Omental fat pad (tissue), 4 donors: ENCODE data around the gene GABPB2. TPM values are rescaled to one million over a fixed set of nuclear protein-coding genes. Genes with fewer than 3 reads are reported as not detected.
A peak's percentile ranks its signal among the peaks of the same experiment; 100 is the strongest.

Experiments
- ATAC-seq: fragments of 150-250 bp; one replicate; pipeline ENCODE4 v1.9.1; 2016; ENCODE audit warnings: mild to moderate bottlenecking, moderate library complexity; ENCODE audit not compliant: low FRiP score
- DNase-seq: peaks from one replicate; pipeline ENCODE4 v3.0.0-alpha.2; 2019; ENCODE audit warnings: low spot score
- total RNA-seq, 4 donors: library from RNA; depleted of rRNA; stranded (reverse); fragments of >200 nt; gene quantifications; one replicate each; pipeline ENCODE4 v1.1.0, GENCODE V29; 2016
- TF ChIP-seq, protein P1 (sequence below), 3 donors: fragments of 450-650 bp; IDR thresholded peaks; one replicate each; pipeline ENCODE4 v1.5.1; 2016 to 2017; ENCODE audit warnings: antibody characterized with exemption in 3 of 3, mild to moderate bottlenecking in 3 of 3, moderate library complexity in 2 of 3

Gene GABPB2
- total RNA-seq, 4 donors from 2014 or later: 15.0 to 36.1 (median 21.2) TPM

GRCh38 chr1:151142411-151143056 is 72.0 kb downstream of the GABPB2 start:
- TF ChIP-seq, protein P1, sequence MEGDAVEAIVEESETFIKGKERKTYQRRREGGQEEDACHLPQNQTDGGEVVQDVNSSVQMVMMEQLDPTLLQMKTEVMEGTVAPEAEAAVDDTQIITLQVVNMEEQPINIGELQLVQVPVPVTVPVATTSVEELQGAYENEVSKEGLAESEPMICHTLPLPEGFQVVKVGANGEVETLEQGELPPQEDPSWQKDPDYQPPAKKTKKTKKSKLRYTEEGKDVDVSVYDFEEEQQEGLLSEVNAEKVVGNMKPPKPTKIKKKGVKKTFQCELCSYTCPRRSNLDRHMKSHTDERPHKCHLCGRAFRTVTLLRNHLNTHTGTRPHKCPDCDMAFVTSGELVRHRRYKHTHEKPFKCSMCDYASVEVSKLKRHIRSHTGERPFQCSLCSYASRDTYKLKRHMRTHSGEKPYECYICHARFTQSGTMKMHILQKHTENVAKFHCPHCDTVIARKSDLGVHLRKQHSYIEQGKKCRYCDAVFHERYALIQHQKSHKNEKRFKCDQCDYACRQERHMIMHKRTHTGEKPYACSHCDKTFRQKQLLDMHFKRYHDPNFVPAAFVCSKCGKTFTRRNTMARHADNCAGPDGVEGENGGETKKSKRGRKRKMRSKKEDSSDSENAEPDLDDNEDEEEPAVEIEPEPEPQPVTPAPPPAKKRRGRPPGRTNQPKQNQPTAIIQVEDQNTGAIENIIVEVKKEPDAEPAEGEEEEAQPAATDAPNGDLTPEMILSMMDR (IDR thresholded peaks at IDR 0.05): no peak
- ATAC-seq: no peak
- DNase-seq: no peak

GRCh38 chr1:151143057-151143435 is 72.5 kb downstream of the GABPB2 start:
- no peak for ATAC-seq
- TF ChIP-seq, protein P1 (IDR thresholded peaks at IDR 0.05): no peak
- no peak for DNase-seq

DNA sequence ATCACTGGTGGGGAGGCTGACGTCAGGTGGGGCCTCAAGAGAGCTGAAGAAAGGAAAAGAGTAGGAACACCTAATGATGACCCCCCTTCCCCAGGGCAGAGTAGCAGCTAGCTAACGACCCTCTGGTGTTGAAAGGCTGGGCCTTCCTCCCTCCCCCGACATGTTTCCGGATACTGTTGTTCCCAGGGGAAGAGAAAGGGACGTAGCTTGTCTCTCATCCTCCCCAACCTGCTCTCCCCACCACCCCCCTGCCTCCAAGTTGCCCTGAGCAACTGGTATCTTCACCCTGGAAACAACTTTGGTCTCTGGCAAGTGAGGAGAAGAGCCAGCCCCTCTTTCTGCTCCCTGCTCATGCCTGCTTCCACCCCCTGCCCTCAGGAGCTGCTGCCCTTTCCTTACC is 73.4 kb downstream of the GABPB2 start:
- TF ChIP-seq, protein P1 (IDR thresholded peaks at IDR 0.05): no peak
- no peak for ATAC-seq
- no peak for DNase-seq

- ATAC-seq: no peak
- no peak for DNase-seq
- TF ChIP-seq, protein P1 (IDR thresholded peaks at IDR 0.05): no peak
These were observed 74.1 kb downstream of the GABPB2 start for GRCh38 chr1:151144474-151145303.

GRCh38 chr1:151145304-151146071 is 74.9 kb downstream of the GABPB2 start:
- no peak for DNase-seq
- peak; percentile 1 for ATAC-seq
- TF ChIP-seq, protein P1 (IDR thresholded peaks at IDR 0.05): peak in 1 of 3 donors; percentile 3

DNA sequence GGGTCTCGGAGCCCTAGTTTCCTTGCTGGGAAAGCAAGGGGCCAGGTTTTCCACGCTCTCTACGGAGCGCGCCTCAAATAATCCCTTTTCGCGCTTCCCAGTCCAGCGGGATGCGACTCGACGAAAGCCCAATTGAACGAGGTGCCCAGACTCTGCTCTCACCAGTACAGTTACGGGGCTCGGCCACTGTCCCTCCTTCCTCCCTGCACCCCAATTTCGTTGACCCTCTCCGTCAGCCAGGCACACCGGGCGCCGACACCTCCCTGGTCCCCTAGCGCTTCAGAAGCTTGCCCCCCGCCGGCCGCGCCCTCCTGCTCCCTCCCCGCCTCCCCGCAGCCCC is 75.5 kb downstream of the GABPB2 start:
- DNase-seq: no peak
- ATAC-seq: peak; percentile 12
- TF ChIP-seq, protein P1 (IDR thresholded peaks at IDR 0.05): no peak
